GM19239 (cell line): Measurements from ENCODE around the gene MYO18A.

Experiments
- DNase-seq: peaks from one replicate; pipeline ENCODE4 v3.0.0; 2011; ENCODE audit warnings: low spot score; ENCODE audit not compliant: insufficient read length
- FAIRE-seq: peaks from 2 replicates; lab custom pipeline; 2011; peaks lifted over from hg19 to GRCh38; lab: Jason Lieb, UNC

The MYO18A gene

DNA sequence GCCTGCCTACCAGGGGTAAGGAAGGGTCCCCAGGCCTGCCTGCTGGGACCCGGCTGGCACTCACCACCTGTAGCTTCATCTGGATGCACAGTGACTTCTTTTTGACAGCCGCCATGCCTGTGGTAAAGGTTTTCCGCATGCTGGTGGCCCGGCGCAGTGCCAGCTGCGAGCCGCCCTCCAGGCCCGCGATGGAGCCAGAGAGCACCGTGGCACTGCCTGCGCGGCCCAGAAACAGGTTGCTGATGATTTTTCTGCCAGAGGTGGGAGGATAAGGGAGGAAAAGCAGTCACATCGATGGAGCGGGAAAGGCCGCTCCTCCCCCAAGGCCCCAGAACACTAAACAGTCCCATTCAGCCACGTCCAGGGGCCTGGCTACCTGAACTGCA, 69.8 kb downstream of the MYO18A start:
- no peak for FAIRE-seq
- DNase-seq, result no peak

DNA sequence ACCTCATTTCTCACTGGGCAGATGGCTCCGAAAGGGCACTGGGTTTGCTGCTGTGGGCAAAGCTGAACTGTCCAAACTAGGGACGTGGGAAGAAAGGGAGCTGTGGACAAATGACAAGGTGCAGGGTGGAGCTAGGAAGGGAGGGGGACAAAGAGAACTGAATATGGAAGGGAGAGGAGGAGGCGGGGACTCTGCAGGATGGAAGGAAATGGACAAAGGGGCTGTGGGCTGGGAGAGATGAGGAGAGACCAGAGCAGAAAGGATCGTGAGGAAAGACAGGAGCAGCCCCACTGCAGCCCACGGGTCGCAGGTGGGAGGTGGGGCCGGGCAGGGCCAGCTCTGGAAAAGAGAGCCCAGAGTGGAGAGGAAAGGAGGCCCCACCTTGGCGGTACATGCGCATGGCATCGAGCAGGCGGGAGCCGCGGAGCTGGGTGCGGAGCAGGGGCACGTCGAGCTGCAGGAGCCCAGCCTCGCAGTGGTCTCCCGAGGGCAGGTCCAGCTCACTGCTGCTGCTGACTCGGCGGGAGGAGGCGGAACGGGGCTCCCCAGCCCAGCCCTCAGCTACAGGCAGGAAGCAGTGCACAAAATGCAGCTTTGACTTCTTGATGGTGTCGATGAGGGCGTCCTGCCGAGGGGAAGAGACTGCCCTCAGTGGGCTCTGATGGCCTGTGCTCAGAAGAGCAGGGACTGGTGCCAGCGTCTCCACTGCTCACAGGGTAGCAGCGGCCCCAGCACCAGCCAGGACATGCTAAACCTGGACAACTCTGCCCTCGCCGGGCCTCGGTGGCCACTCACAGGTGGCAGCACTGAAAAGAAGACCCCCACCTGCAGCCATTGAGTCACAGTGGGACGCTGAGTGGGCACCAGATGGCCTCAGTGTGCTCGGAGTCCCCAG, 70.5 kb downstream of the MYO18A start:
- no peak for DNase-seq
- FAIRE-seq, result no peak

DNA sequence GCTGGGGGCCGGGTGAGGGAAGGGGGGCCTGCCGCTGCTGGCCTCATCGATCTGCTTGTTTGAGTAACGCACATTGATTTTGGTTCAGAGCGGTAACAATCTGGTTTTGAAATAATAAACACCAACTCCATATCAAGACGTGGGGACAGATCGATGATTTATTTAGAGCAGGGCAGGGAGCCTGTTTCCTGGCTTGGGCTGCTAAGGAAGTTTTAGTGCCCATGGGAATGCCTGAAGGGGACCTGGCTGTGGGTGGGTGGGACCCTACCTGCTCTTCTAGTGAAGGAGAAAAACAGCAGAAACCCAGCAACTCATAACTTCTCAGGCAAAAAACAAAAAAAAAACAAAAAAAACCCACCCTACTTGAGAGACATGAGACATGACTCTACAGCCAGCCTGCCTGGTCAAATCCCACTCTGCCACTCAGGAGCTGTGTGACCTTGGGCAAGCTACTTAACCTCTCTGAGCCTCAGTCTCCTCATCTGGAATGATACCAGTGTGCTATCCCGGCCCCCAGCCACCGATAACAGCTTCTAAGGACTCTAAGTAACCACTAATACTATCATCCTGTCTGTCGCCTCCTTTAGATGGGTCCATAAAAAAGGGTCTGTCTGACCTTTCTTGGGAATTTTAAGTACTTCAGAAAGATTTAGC, 71.2 kb downstream of the MYO18A start:
- no peak for FAIRE-seq

DNA sequence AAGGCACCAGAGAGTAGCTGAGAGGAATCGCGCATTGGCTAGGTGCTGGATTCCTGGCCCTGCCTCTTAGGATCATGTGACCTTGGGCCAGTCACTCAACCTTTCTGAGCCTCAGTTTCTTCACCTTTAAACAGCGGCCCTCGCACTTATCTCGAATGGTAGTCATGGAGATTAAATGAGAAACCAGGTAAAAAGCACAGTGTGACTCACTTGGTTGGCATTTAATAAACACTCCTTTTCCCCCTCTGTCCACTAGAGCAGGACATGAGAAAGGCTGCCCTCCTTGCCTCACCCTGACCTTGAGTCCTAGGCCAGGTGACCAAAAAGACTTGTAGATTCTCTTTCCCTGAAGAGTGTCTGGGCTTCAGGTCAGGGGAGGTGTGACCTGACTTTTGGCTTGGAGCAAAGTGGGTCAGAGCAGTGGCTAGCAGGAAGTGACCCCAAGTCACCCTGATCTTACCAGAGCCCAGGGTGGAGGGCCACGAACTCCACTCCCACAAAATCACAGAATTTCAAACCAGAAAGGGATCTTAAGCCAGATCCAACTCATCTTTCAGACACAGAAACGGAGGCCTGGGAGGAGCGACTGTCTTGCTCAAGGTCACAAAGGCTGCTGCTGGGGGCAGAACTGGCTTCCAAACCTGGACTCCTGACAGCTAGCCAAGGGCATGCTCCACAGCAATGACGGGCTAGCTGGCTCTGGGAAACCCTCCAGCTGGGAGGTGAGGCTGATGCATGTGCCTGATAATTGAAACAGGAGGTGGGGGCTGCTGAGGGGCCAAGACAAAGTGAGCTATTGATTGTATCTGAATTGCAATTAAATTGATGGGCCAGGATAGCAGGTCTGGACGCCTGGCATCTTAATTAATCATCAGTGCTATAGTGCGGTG, 72.0 kb downstream of the MYO18A start:
- no peak for DNase-seq
- FAIRE-seq, result no peak

More for the DNA sequence above, 71.2 kb downstream of the MYO18A start:
- no peak for DNase-seq

DNA sequence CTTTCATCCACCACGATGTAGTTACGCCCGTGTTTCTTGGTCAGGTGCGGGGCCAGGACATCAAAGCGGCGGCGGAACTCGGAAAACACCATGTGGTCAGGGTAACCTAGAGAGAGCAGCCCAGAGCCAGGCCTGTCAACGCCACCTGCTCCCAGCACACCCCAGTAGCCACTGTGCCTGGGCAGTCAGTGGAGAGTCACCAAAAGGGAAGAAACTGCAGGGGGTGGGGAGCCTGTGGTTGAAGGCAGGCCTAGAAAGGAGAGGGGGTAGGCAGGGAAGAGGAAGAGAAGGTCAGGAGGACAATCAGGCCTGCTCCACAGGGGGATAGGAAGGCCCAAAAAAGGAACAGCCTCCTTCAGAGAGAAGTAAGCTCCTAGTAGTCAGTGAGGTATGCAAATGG, 73.1 kb downstream of the MYO18A start:
- FAIRE-seq (no peak), DNase-seq (no peak)

DNA sequence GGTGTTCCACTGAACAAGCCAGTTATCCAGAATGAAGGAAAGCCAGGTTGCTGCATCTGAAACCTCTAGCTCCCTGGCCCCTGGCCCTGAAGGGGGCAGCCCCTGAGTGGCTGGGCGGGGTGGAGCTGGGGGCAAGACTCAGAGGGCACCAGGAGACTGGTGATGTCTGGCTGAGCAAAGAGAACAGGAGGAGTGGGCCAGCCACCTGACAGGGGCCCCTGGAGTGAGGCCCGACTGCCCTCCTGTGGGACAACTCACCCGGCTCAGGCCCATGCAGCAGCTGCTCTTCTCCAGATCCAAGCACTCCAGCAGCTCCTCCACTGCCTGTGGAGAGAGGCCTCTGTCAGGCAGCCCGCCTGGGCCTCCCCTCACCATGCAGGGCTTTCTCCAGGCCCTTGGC, 76.9 kb downstream of the MYO18A start:
- FAIRE-seq, result no peak
- DNase-seq, result no peak

DNA sequence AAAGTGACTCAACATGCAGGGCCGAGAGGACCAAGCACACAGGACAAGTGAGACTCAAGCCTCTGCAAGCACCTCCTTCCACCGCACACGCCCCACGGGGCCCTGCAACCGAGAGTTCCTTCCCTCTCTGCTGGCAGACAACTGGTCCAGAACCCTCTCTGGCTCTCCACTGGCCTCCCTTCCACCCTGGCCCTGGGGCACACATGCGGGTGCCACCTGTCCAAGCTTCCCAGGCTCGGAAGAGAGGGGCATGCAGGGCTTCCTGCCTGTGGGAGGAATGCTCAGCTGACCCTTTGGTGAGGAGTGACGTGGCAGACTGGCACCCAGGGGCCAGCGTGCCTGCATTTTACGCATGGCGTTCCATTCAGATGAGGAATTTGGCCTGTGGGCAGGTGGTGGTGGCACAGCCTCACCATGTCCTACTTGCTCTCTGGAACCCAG, 77.4 kb downstream of the MYO18A start:
- no peak for DNase-seq
- FAIRE-seq, result no peak

DNA sequence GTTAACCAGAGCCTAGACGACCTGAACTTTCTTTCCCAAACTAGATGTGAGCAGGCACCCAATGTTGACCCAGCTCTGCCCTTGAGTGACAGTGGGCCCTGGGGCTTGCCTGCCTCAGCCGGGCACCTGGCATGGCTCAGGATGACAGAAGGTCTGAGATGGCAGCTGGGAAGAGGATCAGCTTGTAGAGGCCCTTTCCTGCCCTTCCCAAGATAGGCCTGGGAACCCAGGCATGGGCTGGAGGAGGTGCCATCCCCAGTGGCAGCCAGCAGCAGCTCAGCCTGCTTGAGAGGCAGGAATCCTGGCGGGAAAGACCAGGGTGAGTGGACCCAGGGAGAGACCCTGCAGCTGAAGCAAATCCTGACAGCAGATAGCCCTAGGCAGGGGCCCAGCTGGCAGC, 78.2 kb downstream of the MYO18A start:
- FAIRE-seq, result no peak
- no peak for DNase-seq

DNA sequence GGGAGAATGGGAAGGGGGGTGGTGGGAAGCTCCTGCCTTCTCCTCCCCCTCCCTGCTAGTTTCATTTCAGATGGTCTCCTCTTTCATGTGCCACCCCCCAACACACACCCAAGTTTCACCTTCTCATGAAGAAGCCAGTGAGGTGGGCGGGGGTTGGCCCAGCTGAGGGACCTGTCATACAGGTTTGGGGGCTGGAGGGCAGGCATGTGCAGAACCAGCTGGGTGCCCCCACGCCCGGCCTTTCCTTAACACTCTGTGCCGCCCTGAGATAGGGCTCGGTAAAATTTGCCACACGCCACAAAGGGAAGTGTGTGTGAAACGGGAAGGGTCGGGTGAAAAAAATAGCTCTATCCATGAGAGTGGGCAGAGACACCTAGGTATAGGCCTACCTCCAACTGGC, 79.9 kb downstream of the MYO18A start:
- FAIRE-seq (no peak), DNase-seq (no peak)

DNA sequence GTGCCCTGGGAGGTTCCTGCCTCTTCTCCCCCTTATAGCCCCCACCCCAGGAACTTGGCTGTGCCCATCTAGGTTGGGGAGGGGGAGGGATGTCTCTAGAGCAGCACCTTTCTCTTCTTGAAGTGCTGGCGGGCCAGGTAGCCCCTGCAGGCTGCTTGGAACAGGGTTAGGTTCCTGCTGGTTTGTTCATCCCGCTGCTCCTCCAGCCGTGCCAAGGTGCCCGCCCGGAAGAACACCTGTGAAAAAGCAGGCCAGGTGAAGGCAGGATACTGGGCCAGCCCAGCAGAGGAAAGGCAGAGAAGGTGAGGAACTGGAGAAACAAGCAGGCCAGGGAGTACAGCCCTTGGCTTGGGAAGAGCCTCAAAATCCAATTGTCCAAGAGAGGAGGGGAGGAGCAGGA, 80.7 kb downstream of the MYO18A start:
- no peak for DNase-seq
- FAIRE-seq, result no peak

DNA sequence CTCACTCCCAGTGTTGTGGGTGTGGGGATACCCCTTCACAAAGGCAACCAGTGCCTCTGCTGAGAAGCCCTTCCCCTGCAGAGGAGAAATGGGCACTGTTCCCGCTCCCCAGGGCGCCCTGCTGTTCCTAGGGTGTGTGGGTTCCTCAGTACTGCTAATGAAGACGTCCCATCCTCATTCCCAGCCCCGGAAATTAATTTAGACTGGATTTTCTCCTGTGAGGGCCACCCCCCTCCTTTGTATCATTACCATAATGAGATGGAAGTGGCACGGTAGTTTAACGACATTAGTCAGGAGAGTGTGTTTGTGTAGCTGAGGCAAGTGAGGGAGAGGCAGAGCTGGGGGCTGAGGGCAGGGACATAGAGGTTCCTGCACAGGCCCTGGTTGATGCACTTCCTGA, 84.1 kb downstream of the MYO18A start:
- FAIRE-seq (no peak), DNase-seq (no peak)

DNA sequence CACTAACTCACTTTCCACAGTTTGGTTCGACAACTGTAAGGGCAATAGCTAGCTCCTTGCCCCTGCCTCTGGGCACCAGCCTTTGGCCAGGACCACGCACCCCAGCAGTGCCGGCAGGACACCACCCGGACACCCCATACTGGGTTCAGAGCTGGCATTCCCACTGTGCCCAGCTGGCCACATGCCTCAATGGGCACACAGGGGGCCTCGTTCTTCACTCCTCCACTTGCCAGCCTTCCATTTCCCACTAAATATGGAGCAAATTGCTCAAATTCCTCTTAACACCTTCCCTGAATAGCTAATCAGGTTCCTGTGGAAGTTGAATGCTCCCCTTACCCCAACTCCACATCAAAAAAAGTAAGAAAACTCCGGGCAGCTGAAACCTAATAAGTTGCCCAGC, 84.8 kb downstream of the MYO18A start:
- FAIRE-seq (no peak), DNase-seq (no peak)

DNA sequence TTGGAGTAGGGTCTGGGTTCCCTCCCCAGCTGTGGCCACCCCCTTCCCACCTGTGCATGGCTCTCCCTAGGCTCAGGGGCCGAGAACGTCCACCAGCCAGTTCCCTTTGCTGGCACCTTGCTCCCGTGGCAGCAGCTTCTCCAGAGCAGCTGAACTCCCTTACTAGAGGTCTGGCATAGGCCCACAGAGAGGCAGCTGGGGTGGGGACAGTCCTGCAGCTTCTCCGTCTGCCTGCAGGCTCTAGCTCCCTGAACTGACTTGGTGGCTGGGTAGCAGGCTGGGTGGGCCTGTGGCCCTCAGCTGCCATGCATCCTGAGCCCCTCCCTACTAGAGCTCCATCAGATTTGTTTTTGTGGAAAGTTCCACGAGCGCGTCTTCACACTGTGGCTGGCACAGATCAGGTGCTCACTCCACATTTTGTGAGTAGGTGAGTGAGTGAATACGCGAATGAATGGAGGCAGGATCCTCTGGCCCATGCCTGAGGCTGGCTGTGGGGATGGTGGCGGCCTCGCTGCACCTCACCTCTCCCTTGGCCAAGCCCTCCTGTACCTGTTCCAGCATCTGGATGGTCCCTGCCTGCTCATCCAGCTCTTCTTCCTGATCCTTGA, 86.0 kb downstream of the MYO18A start:
- DNase-seq (no peak), FAIRE-seq (no peak)

DNA sequence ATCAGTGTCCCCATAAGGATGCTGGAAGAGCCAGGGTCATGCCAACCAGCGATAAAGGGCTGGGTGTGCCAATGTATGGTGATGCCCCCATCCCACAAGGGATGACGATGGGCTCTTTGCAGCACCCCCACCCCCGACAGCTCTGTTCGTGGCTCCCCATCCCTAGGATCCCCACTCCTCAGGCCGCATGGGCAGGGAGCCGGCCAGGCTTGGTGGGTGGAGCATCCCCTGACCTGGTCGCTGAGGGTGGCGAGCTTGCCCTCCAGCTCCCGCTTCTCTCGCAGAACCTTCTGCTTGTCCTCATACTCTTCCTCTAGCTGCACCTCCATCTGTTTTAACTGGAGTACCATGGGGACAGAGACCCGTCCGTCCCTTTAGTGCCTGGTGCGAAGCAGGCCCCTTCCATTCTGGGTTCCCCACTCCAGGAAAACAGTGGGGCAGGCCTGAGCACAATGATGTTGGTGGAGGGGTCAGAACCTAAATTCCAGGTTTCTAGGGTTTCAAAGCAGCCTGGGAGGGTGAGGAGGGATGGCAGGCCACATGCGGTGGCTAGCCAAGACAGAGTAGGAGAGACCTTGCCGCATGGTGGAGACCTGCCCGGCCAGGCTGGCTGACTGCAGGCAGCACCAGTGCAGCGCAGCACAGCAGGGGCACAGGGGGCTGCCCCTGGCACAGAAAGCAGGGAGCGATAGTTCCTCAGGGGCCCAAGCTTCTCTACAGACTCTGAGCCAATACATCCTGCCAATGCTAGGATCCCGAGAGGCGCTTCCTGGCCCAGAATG, 86.9 kb downstream of the MYO18A start:
- DNase-seq, result no peak
- no peak for FAIRE-seq

DNA sequence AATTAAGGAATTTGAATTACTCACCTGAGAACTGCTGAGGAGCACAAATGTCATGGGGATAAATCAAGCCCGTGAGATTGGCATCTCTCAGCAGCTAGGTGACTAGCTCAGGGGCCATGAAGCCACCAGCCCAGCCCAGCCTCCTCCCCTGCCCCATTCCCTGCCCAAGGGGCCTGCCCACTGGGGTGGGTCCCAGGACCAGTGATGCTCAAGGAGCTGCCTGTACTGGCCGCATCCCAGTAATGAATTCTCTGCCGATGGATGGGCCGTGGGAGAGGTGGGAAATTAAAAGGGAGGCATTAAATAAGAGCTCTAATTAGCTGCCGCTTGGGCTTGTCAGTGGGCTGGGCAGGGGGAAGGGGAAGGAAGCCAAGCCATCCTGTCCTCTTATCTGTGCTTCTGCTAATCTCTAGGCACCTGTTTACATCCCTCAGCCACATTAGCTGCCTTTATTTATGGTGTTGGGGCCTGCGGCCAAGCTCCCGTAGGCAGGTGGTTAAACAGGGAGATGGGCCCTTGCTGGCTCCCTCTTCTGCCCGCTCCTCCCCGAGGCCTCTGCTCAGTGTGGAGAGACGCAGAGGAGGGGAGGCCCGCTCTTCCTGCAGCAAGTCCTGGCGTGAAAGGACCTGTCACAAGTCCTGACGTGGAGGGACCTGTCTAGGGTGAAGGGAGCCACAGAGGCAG, 88.5 kb downstream of the MYO18A start:
- DNase-seq (no peak), FAIRE-seq (no peak)

DNA sequence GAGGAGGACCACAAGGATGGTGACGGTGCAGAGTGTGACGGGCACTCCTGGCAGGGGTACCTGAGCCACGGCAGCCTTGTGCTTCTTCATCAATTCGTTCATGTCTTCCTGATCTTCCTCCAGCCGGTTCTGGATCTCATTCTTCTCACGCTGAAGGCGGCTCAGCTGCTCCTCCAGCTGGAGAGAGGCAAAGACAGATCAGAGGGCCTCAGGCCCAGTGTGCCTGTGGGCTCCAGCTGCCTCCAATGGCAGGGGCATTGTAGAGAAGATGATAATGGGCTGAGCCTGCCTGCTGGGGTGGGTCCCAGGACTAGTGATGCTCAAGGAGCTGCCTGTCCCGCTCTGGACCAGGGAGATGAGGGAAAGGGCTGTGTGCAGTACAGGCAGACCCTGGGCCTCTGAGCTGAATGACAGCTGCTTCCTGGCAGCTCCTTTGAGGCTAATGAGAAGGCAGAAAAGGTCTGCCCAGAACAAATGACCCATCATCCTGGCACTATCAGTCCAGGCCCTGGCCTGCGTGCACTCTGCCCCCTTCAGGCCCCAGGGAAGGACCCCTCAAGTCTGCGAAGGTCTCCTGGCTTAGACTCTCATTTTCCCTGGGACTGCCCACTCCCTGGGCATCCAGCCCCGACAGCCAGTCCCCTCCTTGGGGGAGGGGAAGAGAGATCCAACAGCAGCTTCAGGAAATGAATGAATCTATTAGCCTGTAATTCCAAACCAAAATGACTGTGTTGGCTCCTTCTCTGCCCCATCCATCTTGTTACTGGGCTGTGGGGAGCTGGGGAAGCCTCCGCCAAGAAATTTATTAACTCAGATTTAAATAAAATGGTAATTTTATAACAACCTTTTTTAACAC, 89.2 kb downstream of the MYO18A start:
- DNase-seq (no peak), FAIRE-seq (no peak)

DNA sequence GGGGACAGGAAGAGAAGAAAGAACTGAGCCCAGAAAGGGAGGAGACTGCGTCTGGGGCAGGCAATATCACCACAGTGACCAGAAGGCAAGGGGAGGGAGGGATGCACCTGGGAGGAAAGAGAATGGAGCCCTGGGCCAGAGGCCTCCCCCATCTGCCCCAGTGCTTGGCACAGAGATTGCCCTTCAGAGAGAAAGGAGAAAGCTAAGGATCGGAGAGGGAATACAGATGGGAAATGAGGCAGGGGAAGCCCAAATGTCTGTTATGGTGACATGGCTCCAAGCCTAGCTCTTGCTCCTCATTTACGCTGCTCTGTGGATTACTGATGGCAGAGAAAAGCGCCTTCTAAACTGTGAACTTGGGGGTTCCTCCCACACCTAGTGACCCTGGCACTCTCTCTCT, 90.1 kb downstream of the MYO18A start:
- FAIRE-seq, result no peak
- DNase-seq, result no peak

DNA sequence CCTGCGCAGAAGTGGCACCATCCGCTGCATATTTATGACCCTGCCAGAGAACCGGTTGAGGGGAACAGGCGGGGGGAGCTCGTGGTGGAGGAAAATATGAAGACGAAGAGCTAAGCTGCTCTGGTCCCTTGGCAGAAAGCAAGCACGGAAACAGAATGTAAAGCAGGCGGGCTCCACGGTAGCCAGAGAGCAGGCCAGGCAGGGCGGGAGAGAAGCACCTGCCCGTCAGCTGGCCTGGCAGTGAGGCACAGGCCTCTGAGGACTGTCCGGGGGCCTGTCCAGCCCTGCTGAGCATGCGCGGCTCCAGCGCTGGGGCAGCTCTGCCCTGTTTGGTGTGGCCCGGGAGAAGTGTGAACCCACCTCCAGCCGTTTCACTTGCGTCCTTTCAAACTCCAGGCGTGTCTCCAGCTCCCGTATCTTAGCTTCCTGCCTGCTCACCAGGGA, 90.6 kb downstream of the MYO18A start:
- no peak for FAIRE-seq
- DNase-seq, result no peak
